LNCaP clone FGC (cell line): ENCODE results near the gene ITPKC.

ENCODE experiments used
- DNase-seq: peaks from one replicate; pipeline ENCODE4 v3.0.0-alpha.2; 2011; ENCODE audit warnings: low read depth
- H3K4me3 ChIP-seq: 2 replicates; pipeline ENCODE4 v1.5.1; 2011; ENCODE audit warnings: mild to moderate bottlenecking, low read depth, low read length, control low read depth
- TF ChIP-seq, protein P1 (sequence below): IDR thresholded peaks from 2 replicates; pipeline ENCODE4 v1.5.1; 2012; ENCODE audit warnings: mild to moderate bottlenecking; ENCODE audit not compliant: control insufficient read depth, insufficient read depth; ENCODE audit errors: extremely low read depth

Gene ITPKC

DNA sequence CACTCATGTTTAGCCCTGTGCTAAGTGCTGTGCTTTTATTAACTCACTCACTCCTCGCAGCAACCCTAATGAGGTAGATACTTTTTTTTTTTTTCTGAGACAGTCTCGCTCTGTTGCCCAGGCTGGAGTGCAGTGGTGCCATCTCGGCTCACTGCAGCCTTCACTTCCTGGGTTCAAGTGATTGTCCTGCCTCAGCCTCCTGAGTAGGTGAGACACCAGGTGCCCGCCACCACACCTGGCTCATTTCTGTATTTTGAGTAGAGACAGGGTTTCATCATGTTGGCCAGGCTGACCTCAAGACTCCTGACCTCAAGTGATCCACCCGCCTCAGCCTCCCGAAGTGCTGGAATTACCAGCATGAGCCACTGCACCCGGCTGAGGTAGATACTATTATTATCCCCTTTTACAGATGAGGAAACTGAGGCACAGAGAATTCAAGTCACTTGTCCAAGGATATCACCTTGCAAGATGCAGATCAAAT lies 2.5 kb downstream of the ITPKC start:
- H3K4me3 ChIP-seq, result peak overlapping the region; percentile 92
- no peak for DNase-seq

DNA sequence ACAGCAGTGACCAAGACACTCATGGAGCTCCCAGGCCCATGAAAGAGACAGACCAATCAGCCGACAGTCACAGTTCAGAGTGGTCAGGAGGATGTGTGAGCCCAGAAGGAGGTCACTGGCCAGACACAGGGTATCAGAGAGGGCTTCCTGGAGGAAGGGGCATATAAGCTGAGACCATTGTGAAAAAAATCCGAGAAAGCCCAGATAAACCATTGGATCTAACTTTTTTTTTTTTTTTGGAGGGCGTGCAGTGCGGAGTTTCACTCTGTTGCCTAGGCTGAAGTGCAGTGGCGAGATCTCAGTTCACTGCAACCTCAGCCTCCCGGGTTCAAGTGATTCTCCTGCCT lies 4.2 kb downstream of the ITPKC start:
- no peak overlapping the region for H3K4me3 ChIP-seq
- TF ChIP-seq, protein P1, sequence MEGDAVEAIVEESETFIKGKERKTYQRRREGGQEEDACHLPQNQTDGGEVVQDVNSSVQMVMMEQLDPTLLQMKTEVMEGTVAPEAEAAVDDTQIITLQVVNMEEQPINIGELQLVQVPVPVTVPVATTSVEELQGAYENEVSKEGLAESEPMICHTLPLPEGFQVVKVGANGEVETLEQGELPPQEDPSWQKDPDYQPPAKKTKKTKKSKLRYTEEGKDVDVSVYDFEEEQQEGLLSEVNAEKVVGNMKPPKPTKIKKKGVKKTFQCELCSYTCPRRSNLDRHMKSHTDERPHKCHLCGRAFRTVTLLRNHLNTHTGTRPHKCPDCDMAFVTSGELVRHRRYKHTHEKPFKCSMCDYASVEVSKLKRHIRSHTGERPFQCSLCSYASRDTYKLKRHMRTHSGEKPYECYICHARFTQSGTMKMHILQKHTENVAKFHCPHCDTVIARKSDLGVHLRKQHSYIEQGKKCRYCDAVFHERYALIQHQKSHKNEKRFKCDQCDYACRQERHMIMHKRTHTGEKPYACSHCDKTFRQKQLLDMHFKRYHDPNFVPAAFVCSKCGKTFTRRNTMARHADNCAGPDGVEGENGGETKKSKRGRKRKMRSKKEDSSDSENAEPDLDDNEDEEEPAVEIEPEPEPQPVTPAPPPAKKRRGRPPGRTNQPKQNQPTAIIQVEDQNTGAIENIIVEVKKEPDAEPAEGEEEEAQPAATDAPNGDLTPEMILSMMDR, result no peak
- no peak for DNase-seq

More for the DNA sequence above, 2.5 kb downstream of the ITPKC start:
- TF ChIP-seq, protein P1, result no peak

DNA sequence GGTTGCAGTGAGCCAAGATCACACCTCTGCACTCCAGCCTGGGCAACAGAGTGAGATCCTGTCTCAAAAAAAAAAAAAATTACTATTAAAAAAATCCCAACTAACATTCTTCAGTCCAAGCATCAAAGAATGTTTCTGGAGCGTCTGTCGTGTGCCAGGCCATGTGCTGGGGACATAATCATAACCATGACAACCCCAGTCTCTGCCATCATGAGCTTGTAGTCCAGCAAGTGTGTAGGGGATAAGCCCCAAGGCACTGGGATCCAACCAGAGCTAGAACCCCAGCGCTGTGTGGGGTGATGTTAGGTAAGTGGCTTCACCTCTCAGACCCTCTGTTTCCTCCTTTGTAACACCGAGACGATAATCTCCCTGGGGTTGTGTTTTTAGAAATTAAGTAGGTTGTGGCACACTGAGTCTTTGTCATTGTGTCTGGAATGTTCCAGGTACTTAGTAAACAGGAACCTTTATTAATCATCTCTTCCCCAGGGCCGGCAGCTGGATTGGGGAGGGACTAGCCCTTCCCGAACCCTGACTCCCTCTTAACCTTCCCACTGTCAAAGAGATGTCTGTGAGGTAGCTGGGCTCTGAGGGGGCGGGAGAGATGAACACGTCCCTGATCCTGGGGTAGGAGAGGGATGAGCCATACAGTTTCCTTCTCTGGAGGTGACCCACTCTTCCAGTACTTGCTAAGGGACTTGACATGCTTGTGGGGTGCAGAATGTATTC lies 5.2 kb downstream of the ITPKC start:
- DNase-seq, result no peak

DNA sequence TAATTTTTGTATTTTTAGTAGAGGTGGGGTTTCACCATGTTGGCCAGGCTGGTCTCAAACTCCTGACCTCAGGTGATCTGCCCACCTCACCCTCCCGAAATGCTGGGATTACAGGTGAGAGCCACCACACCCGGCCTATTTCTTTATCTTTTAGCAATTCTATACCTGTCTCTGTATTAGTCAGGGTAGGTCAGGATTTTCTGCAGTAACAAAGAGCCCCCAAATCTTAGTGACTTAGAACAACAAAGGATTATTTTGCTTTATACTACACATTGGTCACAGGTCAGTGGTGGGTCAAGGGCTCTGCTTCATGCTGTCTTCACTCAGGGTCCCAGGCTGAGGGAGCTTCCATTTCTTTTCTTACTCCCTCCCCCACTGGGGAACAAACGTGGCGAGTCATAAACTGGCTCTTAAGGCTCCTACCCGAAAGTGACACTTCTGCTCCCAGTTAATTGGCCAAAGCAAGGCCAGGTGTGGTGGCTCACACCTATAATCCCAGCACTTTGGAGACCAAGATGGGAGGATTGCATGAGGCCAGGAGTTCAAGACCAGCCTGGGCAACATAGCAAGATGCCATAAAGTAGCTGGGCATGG lies 6.8 kb downstream of the ITPKC start:
- H3K4me3 ChIP-seq, result no peak overlapping the region
- DNase-seq, result no peak
- TF ChIP-seq, protein P1, result no peak

More for the DNA sequence above, 5.2 kb downstream of the ITPKC start:
- H3K4me3 ChIP-seq, result no peak overlapping the region
- TF ChIP-seq, protein P1, result no peak

DNA sequence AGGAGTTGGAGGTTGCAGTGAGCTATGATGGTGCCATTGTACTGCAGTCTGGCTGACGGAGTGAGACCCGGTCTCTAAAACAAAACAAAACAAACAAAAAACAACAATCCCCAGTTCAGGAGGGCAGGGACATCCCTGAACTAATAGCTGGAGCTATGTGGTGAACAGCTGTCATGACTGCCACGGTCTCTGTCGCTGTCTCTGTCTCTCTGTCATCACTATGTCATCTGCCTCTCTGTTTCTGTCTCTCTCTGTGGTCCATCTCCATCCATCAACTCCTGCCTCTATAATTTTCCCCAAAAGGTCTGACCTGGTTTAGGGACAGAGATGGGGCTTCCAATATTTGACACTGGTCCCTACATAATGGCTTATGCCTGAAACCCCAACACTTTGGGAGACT lies 7.4 kb downstream of the ITPKC start:
- no peak overlapping the region for H3K4me3 ChIP-seq
- TF ChIP-seq, protein P1, result no peak
- no peak for DNase-seq

DNA sequence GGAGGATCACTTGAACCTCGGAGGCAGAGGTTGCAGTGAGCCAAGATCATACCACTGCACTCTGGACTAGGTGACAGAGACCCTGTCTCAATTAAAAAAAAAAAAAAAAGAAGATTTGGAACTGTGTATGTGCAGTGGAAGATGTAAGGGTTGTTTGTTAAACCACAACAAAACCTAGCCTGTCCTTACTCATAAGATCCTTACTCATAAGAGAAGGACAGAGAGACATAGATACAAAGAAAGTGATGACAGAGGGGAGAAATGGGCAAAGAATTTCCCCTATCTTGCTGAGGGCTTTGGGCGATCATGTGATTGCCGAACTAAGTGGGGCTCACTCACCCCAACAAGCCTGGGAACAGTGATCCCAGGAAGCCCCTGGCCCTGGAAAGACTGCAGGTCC lies 7.9 kb downstream of the ITPKC start:
- H3K4me3 ChIP-seq, result no peak overlapping the region
- TF ChIP-seq, protein P1, result no peak
- no peak for DNase-seq
